Measurements from ENCODE around the gene NCKAP5.

Gene NCKAP5

GRCh38 chr2:132782176-132782783, 786.0 kb downstream of the NCKAP5 start:
- no peak for DNase-seq

GRCh38 chr2:132780651-132781050, 787.6 kb downstream of the NCKAP5 start:
- no peak for DNase-seq

- no peak for DNase-seq
Observed at GRCh38 chr2:132779206-132779721, 789.0 kb downstream of the NCKAP5 start.

- DNase-seq: peak; percentile 16
Observed at GRCh38 chr2:132776287-132776686, 792.0 kb downstream of the NCKAP5 start.

GRCh38 chr2:132774189-132774588, 794.1 kb downstream of the NCKAP5 start:
- peak; percentile 42 for DNase-seq

GRCh38 chr2:132773331-132773730, 794.9 kb downstream of the NCKAP5 start:
- no peak for DNase-seq

- DNase-seq: no peak
Observed at GRCh38 chr2:132772340-132772739, 795.9 kb downstream of the NCKAP5 start.

GRCh38 chr2:132766573-132766972, 801.7 kb downstream of the NCKAP5 start:
- peak; percentile 6 for DNase-seq

- DNase-seq: no peak
Observed at GRCh38 chr2:132761437-132761836, 806.8 kb downstream of the NCKAP5 start.

GRCh38 chr2:132760971-132761370, 807.3 kb downstream of the NCKAP5 start:
- DNase-seq: no peak

- no peak for DNase-seq
Observed at GRCh38 chr2:132760405-132760804, 807.9 kb downstream of the NCKAP5 start.

GRCh38 chr2:132758995-132759394, 809.3 kb downstream of the NCKAP5 start:
- no peak for DNase-seq

GRCh38 chr2:132757676-132758075, 810.6 kb downstream of the NCKAP5 start:
- peak; percentile 69 for DNase-seq

GRCh38 chr2:132757002-132757589, 811.2 kb downstream of the NCKAP5 start:
- no peak for DNase-seq

- no peak for DNase-seq
Observed at GRCh38 chr2:132754867-132755472, 813.3 kb downstream of the NCKAP5 start.

- DNase-seq: no peak
Observed at GRCh38 chr2:132754392-132754791, 813.9 kb downstream of the NCKAP5 start.

GRCh38 chr2:132752421-132753206, 815.6 kb downstream of the NCKAP5 start:
- DNase-seq: no peak

- DNase-seq: no peak
Observed at GRCh38 chr2:132751836-132752235, 816.4 kb downstream of the NCKAP5 start.

GRCh38 chr2:132750606-132751005, 817.7 kb downstream of the NCKAP5 start:
- no peak for DNase-seq

- no peak for DNase-seq
Observed at GRCh38 chr2:132747046-132747445, 821.2 kb downstream of the NCKAP5 start.

- DNase-seq: no peak
Observed at GRCh38 chr2:132741754-132742153, 826.5 kb downstream of the NCKAP5 start.

GRCh38 chr2:132740081-132740720, 828.1 kb downstream of the NCKAP5 start:
- no peak for DNase-seq

GRCh38 chr2:132738223-132738622, 830.0 kb downstream of the NCKAP5 start:
- DNase-seq: no peak

All from fibroblast of skin of back (primary cell).